Esophagus (tissue), 2 donors: ENCODE results near the gene POLDIP2. TPM values are rescaled to one million over a fixed set of nuclear protein-coding genes. Genes with fewer than 3 reads are reported as not detected.

Experiments used
- H3K27ac ChIP-seq, 2 donors: one replicate each; pipeline ENCODE4 v1.5.1; 2013; ENCODE audit warnings: low read depth in 2 of 2, mild to moderate bottlenecking in 2 of 2, inconsistent platforms in 1 of 2, low read length in 1 of 2, moderate library complexity in 1 of 2
- H3K27me3 ChIP-seq, 2 donors: one replicate each; pipeline ENCODE4 v1.6.1; 2013; ENCODE audit warnings: low read length in 2 of 2, control low read depth in 1 of 2, mild to moderate bottlenecking in 1 of 2; ENCODE audit not compliant: insufficient read depth in 2 of 2, control insufficient read depth in 1 of 2
- H3K36me3 ChIP-seq, 2 donors: one replicate each; pipeline ENCODE4 v1.6.1; 2013; ENCODE audit warnings: low read length in 1 of 2; ENCODE audit not compliant: control insufficient read depth in 2 of 2, insufficient read depth in 2 of 2
- H3K4me1 ChIP-seq, 2 donors: one replicate each; pipeline ENCODE4 v1.6.1; 2013; ENCODE audit warnings: low read length in 1 of 2; ENCODE audit not compliant: control insufficient read depth in 2 of 2, insufficient read depth in 2 of 2
- H3K4me3 ChIP-seq, 2 donors: one replicate each; pipeline ENCODE4 v1.5.1; 2013; ENCODE audit warnings: low read length in 2 of 2, mild to moderate bottlenecking in 2 of 2, low read depth in 1 of 2, moderate library complexity in 1 of 2
- H3K9me3 ChIP-seq, 2 donors: one replicate each; pipeline ENCODE4 v1.6.1; 2013; ENCODE audit warnings: mild to moderate bottlenecking in 2 of 2, low read depth in 1 of 2, low read length in 1 of 2, moderate library complexity in 1 of 2; ENCODE audit not compliant: control insufficient read depth in 2 of 2, insufficient read depth in 1 of 2
- whole genome bisulfite sequencing, 2 donors: extraction: QIAGEN DNeasy Blood & Tissue Kit; methylation state at CpG; one replicate each; pipeline ENCODE4 v1.1.7; 2013; 5-methylcytosine and 5-hydroxymethylcytosine counted together
- polyA plus RNA-seq, 2 donors: library from polyadenylated mRNA; stranded (reverse); fragments of 200-250 nt; gene quantifications; one replicate each; pipeline ENCODE4 v1.2.3, GENCODE V29; 2013
- donor health status: healthy with polysubstance abuse.
- donor health status: Bipolar disorder and iron deficiency.

The POLDIP2 gene
- polyA plus RNA-seq, 2 donors: 29.8 to 69.3 TPM

DNA sequence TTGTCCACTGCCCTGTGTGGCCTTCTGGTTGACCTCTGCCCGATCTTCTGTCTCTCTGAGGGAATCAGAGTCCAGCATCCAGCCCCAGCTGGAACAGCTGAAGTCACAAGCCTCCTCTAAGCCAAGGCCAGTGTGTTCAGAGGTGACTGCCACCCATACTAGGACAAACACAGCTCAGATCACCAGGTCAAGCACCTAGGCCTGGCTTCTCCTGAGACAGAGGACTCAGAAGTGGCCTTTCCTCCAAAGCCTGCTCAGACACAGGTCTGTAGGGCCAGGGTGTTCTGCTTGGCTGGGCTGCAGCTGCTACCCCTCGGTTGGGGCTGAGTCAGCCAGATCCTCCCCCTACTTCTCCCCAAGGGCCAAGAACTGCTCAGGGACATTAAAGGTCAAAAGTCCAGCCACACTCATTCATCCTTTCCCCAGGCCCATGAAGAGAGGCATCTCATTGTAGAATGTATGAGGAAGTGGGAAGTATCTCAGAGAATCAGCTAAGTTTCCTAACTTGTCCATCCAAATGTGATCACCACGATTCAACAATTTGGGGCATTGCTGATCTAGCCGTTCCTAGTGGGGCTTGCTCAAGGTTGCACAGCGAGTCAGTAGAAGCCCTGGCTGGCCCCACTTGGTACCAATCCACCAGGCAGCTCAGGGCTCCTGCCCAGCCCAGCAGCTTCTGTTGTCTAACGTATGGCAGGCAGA, 41.1 kb upstream of the POLDIP2 start:
- Histone ChIP-seq H3K36me3 (peaks cover 6 to 18% of the 10 kb centered on the region in 2 donors), H3K27ac (no peak overlapping the region), H3K4me3 (no peak overlapping the region), H3K27me3 (no peaks in the 10 kb centered on the region), H3K9me3 (no peaks in the 10 kb centered on the region), H3K4me1 (no peaks in the 10 kb centered on the region)
- 62 to 64% methylated on average over 6 of the region's 6 CpGs for WGBS, 2 donors

DNA sequence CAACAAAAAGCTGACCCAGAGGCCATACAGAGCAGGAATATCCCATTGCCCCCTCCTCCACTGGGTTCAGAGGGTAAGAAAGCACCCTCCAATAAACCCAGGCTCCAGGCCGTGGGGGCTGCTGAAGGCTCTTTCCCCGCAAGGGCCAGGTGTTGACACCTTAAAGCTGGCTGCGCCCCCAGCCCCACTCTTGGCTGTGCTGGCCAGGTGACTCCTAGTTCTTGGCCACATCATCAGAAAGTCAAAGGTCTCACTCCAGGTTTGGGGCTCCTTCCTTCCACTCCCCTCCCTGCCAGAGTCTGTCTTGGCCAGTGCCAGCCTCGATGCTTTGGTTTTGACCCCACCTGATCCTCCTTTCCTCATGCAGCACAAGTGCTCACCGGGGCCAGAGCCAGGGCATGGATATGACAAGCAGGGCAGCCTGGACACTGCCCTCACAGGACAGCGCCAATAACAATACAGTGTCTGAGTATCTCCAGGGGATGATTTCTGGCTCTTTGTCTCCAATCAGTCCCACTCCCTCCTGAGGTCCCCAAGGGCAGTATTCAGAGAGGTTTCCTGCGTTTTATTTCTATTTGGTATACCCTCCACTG, 40.5 kb upstream of the POLDIP2 start:
- Histone ChIP-seq H3K27ac (no peak overlapping the region), H3K27me3 (no peaks in the 10 kb centered on the region), H3K4me1 (no peaks in the 10 kb centered on the region), H3K4me3 (no peak overlapping the region), H3K36me3 (peaks cover 6 to 18% of the 10 kb centered on the region in 2 donors), H3K9me3 (no peaks in the 10 kb centered on the region)
- 79 to 81% methylated on average over 7 of the region's 7 CpGs for WGBS, 2 donors

DNA sequence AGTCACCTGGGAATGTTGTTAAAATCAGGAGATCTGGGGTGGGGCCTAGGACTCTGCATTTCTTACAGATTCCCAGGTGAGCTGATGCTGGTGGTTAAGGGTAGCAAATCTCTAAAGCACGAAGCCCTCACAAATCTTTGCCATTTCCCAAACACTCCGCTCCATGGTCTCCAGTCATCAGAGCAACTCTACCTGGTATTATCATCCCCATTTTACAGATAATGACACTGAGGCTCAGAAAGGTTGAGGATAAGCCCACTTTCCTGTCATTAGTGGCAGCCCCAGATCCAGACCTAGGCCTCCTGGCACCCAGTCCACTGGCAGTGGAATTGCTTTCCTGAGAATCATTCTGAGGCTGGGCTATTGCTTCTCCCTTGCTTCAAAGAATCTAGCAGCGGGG, 39.9 kb upstream of the POLDIP2 start:
- H3K9me3 ChIP-seq: no peaks in the 10 kb centered on the region
- no peak overlapping the region for H3K4me3 ChIP-seq
- no peak overlapping the region for H3K27ac ChIP-seq
- H3K36me3 ChIP-seq: peaks cover 6 to 20% of the 10 kb centered on the region in 2 donors
- no peaks in the 10 kb centered on the region for H3K27me3 ChIP-seq
- WGBS, 2 donors: 96 to 98% methylated on average over 3 of the region's 3 CpGs
- no peaks in the 10 kb centered on the region for H3K4me1 ChIP-seq

DNA sequence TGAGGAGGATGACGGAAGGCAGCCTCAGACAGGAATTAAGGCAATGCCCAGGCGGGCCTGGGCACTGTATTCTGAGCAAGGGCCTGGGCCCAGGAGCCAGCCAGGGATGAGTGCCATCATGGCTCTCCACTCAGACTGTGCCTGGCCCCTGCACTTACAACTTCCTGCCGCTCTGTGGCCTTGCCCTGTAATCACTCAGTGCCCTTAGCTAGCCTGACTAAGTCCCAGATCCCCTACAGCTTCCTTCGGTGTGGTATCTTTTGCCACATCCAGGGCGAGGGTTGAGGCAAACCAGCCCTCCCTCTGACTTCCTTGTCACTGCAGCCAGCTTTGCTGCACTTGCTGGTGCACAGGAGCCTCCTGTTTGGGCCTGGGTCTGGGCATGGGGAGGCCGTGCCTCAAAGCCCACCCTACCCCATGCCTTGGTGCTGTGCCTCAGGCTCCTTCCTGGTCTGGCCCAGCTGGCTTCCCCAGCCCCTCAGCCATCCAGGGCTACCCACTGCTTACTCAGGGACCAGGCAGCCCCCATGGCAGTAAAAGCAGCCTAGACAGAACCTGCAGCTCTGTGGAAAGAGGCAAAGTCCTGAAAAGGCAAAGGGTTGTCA, 39.4 kb upstream of the POLDIP2 start:
- Histone ChIP-seq H3K27ac (no peak overlapping the region), H3K36me3 (peaks cover 6 to 20% of the 10 kb centered on the region in 2 donors), H3K4me1 (no peaks in the 10 kb centered on the region), H3K4me3 (no peak overlapping the region), H3K9me3 (no peaks in the 10 kb centered on the region), H3K27me3 (no peaks in the 10 kb centered on the region)
- 81 to 88% methylated on average over 6 of the region's 6 CpGs for WGBS, 2 donors

DNA sequence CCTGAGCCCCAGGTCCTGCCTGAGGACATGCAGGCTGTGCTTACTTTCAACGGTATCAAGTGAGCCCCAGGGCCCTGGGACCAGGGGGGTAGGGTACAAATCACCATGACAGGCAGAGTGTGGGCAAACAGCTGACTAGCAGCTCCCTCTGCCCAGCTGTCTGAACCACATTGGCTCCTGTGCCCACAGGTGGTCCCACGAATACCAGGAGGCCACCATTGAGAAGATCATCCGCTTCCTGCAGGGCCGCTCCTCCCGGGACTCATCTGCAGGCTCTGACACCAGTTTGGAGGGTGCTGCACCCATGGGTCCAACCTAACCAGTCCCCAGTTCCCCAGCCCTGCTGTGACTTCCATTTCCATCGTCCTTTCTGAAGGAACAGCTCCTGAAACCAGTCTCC, 38.6 kb upstream of the POLDIP2 start:
- peaks cover 10 to 20% of the 10 kb centered on the region in 2 donors for H3K36me3 ChIP-seq
- 85 to 88% methylated on average over 6 of the region's 6 CpGs for WGBS, 2 donors
- H3K4me3 ChIP-seq: no peak overlapping the region
- no peaks in the 10 kb centered on the region for H3K27me3 ChIP-seq
- no peaks in the 10 kb centered on the region for H3K9me3 ChIP-seq
- no peak overlapping the region for H3K27ac ChIP-seq
- H3K4me1 ChIP-seq: no peaks in the 10 kb centered on the region

DNA sequence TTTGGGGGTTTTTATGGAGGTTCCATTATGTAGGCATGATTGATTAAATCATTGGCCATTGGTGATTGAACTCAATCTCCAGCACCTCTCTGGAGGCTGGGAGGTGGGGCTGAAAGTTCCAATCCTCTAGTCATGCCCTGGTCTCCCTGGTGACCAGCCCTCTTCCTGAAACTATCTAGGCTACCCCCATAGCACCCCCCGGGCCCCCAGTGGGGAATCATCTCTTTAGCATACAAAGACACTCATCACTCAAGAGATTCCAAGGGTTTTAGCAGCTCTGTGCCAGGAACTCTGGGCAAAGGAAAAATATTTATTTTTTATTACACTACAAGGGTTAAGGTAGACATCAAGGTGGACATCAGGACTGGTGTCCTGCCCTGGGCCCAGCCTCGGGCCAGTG, 38.1 kb upstream of the POLDIP2 start:
- no peaks in the 10 kb centered on the region for H3K9me3 ChIP-seq
- no peaks in the 10 kb centered on the region for H3K27me3 ChIP-seq
- peaks cover 10 to 23% of the 10 kb centered on the region in 2 donors for H3K36me3 ChIP-seq
- no peak overlapping the region for H3K4me3 ChIP-seq
- no peak overlapping the region for H3K27ac ChIP-seq
- H3K4me1 ChIP-seq: no peaks in the 10 kb centered on the region
- 59 to 74% methylated on average over 2 of the region's 2 CpGs for WGBS, 2 donors

DNA sequence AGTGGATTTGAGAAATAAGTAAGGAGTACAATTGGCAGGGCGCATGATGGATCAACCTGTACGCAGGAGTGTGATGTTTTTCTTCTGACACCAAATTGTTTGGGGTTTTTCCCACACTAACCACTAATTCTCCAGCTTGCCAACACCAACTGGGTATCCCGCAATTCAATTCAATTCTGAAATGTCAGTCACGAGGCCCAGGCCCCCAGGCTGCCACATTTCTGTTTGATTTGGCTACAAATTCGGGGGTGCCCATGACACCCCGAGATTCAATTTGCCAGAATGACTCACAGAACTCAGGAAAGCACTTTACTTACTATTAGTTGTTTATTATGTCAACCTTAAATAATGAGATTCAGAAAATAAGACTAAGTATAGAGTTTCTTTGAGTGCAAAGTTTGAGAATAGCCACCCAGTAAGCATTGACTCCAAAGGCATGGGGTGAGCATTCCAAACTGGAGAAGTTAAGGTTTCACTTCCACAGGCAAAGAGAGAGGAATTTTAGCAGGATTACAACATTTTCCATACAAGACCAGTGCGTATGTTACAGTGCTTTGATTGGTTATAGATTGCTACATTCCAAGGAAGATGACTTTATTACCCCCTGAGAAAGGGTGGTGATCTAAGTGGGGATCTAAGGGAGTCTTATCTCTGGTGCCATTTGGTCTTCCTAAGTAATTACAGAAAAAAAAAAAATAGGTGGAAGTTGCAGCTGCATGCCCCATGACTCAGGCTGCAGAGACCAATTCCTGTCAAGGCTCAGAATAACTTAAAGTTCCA, 37.2 kb upstream of the POLDIP2 start:
- no peak overlapping the region for H3K27ac ChIP-seq
- H3K36me3 ChIP-seq: peaks cover 10 to 20% of the 10 kb centered on the region in 2 donors
- no peaks in the 10 kb centered on the region for H3K9me3 ChIP-seq
- no peaks in the 10 kb centered on the region for H3K27me3 ChIP-seq
- no peaks in the 10 kb centered on the region for H3K4me1 ChIP-seq
- H3K4me3 ChIP-seq: no peak overlapping the region
- WGBS, 2 donors: 61 to 72% methylated on average over 7 of the region's 7 CpGs

DNA sequence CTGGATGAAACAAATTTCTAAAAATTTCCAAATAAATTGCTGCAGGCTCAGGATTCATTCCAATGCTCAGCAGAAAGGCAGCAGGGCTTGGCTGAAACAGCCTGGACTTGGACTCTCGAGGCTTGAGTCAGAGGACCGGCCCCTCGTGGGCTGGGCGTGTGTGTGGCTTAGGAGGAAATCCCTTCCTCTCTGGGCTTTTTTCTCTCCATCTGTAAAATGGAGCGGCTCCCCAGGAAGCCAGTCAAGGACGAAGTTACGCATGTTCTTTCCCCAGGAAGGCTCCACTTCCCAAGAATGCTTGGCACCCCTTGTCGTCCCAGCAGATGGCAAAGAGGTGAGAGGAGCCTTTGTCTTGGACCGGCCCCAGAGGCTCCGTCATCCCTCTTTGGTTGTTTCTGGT, 35.2 kb upstream of the POLDIP2 start:
- 72 to 75% methylated on average over 10 of the region's 10 CpGs for WGBS, 2 donors
- Histone ChIP-seq H3K27ac (no peak overlapping the region), H3K36me3 (peaks cover 7 to 21% of the 10 kb centered on the region in 2 donors), H3K4me1 (no peaks in the 10 kb centered on the region), H3K9me3 (no peaks in the 10 kb centered on the region), H3K4me3 (no peak overlapping the region), H3K27me3 (no peaks in the 10 kb centered on the region)

DNA sequence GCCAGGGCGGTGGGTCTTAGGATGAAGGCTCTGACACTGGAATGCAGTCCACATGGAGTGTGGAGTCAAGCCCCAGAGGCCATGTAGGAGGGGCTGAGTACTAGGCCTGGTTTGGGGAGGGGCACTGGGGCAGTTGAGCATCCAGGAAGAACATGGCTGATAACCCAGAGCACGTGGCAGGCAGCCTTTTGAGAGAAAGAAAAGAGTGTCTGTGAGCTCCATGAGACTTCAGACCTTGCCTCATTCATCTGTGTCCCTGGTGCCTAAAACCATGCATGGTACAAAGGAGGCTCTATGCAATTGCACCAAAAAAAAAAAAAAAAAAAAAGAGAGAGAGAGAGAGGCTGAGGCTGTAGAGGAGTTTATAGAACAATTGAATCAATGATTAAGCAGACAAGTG, 34.1 kb upstream of the POLDIP2 start:
- peaks cover 7 to 16% of the 10 kb centered on the region in 2 donors for H3K36me3 ChIP-seq
- no peak overlapping the region for H3K4me3 ChIP-seq
- no peaks in the 10 kb centered on the region for H3K4me1 ChIP-seq
- H3K27me3 ChIP-seq: no peaks in the 10 kb centered on the region
- H3K27ac ChIP-seq: no peak overlapping the region
- H3K9me3 ChIP-seq: no peaks in the 10 kb centered on the region
- 69 to 70% methylated on average over 2 of the region's 2 CpGs for WGBS, 2 donors
